LNCaP clone FGC (cell line): ENCODE measurements around the gene RHBDL3.

Experiments
- DNase-seq: peaks from one replicate; pipeline ENCODE4 v3.0.0-alpha.2; 2011; ENCODE audit warnings: low read depth
- H3K4me3 ChIP-seq: 2 replicates; pipeline ENCODE4 v1.5.1; 2011; ENCODE audit warnings: mild to moderate bottlenecking, low read depth, low read length, control low read depth
- CTCF ChIP-seq: IDR thresholded peaks from 2 replicates; pipeline ENCODE4 v1.5.1; 2012; ENCODE audit warnings: mild to moderate bottlenecking; ENCODE audit not compliant: control insufficient read depth, insufficient read depth; ENCODE audit errors: extremely low read depth

Gene RHBDL3

GRCh38 chr17:32298721-32299579, 33.3 kb downstream of the RHBDL3 start:
- H3K4me3 ChIP-seq, result no peak overlapping the region
- TF ChIP-seq CTCF, result no peak
- DNase-seq, result peak; percentile 72

- TF ChIP-seq CTCF, result no peak
- H3K4me3 ChIP-seq, result no peak overlapping the region
- no peak for DNase-seq
These were observed 34.0 kb downstream of the RHBDL3 start for GRCh38 chr17:32299580-32300164.

- no peak for TF ChIP-seq CTCF
- H3K4me3 ChIP-seq, result no peak overlapping the region
- no peak for DNase-seq
These were observed 36.4 kb downstream of the RHBDL3 start for GRCh38 chr17:32302037-32302436.

- H3K4me3 ChIP-seq, result no peak overlapping the region
These were observed 37.4 kb downstream of the RHBDL3 start for GRCh38 chr17:32302860-32303649.

GRCh38 chr17:32303781-32304288, 38.2 kb downstream of the RHBDL3 start:
- no peak for TF ChIP-seq CTCF
- H3K4me3 ChIP-seq, result no peak overlapping the region
- DNase-seq, result no peak

More at GRCh38 chr17:32302860-32303649, 37.4 kb downstream of the RHBDL3 start:
- no peak for DNase-seq
- no peak for TF ChIP-seq CTCF

- no peak overlapping the region for H3K4me3 ChIP-seq
- no peak for DNase-seq
- TF ChIP-seq CTCF, result no peak
These were observed 39.4 kb downstream of the RHBDL3 start for GRCh38 chr17:32305049-32305448.
